GM13977 (cell line): ENCODE results near the gene CUL7.
"Not testable (repeated sequence)": the region's sequence is repeated elsewhere in the genome, so short reads cannot be mapped to it uniquely, and the experiment has no call there.

Experiments used
- DNase-seq: peaks from one replicate; pipeline ENCODE4 v3.0.0; 2012; ENCODE audit warnings: low spot score
- CTCF ChIP-seq: IDR thresholded peaks from 2 replicates; pipeline ENCODE4 v1.5.1; 2012; ENCODE audit warnings: mild to moderate bottlenecking, control low read depth; ENCODE audit not compliant: insufficient read depth; ENCODE audit errors: extremely low read depth, missing control alignments
- in situ Hi-C: fragments of 300-500 bp; cut with MboI; formaldehyde crosslinking; loops from one replicate; pipeline ENCODE4 v1.12.0; 2022; ENCODE audit warnings: low sequenced_read_pairs, low pct_unique_long_range_greater_than_20kb, mixed read lengths, inconsistent platforms; ENCODE audit not compliant: unreplicated experiment

Gene CUL7

GRCh38 chr6:43089467-43089866, 35.8 kb upstream of the CUL7 start:
- no peak for DNase-seq
- in situ Hi-C loops: no loop called here
- TF ChIP-seq CTCF: no peak

- TF ChIP-seq CTCF: no peak
- DNase-seq: no peak
- in situ Hi-C loops: no loop called here
Observed at GRCh38 chr6:43088654-43089056, 35.0 kb upstream of the CUL7 start.

GRCh38 chr6:43086022-43086658, 32.5 kb upstream of the CUL7 start:
- no peak for TF ChIP-seq CTCF
- in situ Hi-C loops: no loop called here
- DNase-seq: peak; percentile 79

GRCh38 chr6:43082806-43083655, 29.4 kb upstream of the CUL7 start:
- in situ Hi-C loops: no loop called here
- no peak for TF ChIP-seq CTCF
- DNase-seq: no peak

- DNase-seq, in situ Hi-C loops: not testable (repeated sequence)
Observed at GRCh38 chr6:43081922-43082321, 28.3 kb upstream of the CUL7 start.

GRCh38 chr6:43081043-43081442, 27.4 kb upstream of the CUL7 start:
- in situ Hi-C loops: no loop called here
- DNase-seq: no peak
- TF ChIP-seq CTCF: no peak

- in situ Hi-C loops: no loop called here
- TF ChIP-seq CTCF: no peak
- DNase-seq: no peak
Observed at GRCh38 chr6:43078691-43079090, 25.0 kb upstream of the CUL7 start.
